GM21619 (cell line): ENCODE data around the gene CCSER2.
"Not testable (repeated sequence)": the region's sequence is repeated elsewhere in the genome, so short reads cannot be mapped to it uniquely, and the experiment has no call there.

Experiments
- ATAC-seq: cut with Tn5 transposase; IDR thresholded peaks from one replicate; pipeline ENCODE4 v1.9.1; 2021; ENCODE audit not compliant: unreplicated experiment

Gene CCSER2

GRCh38 chr10:84511709-84512285, 183.4 kb downstream of the CCSER2 start:
- no peak for ATAC-seq

GRCh38 chr10:84517554-84517953, 189.2 kb downstream of the CCSER2 start:
- ATAC-seq = no peak

- ATAC-seq = no peak
Observed at GRCh38 chr10:84519235-84519634, 190.8 kb downstream of the CCSER2 start.

GRCh38 chr10:84521013-84521412, 192.6 kb downstream of the CCSER2 start:
- no peak for ATAC-seq

DNA sequence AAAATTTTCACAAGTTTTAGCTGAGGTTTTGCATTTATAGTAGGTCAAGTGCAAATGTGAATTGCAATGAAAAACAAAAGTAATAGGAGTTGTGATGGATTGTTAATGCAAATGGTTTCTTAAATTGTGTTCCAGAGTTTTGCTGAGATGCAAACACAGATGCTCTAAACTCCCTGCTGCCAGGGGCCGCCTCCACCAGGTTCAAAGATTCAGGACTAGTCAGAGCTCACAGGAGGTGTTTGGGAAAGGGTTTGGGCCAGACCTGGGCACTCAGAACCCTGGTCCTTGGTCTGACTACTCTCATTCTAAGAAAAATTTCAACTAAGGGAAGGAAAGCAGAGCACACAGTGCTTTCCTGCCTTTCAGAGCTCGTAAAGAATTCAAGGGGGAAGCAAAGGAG, 193.1 kb downstream of the CCSER2 start:
- ATAC-seq = no peak

- no peak for ATAC-seq
Observed at GRCh38 chr10:84522612-84523462, 194.4 kb downstream of the CCSER2 start.

DNA sequence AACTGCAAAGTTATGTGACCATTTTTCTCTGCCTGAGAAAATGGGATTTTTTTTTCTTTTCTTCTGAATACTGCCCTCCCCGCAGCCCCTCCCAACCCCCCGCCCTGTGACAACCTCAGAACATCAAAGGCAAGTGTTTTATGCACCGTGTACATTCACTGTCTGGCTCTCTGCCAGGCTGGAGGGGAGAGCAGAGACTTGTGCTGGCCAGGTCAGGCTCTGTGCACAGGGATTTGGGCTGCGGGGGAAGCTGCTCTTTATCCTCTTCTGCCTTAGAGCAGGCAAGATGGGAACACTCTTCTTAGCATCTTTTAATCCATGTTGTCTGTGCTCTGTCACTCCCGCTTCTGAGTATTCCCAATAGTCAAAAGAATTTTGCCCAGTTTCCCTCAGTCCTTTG, 195.1 kb downstream of the CCSER2 start:
- no peak for ATAC-seq

GRCh38 chr10:84524435-84524834, 196.0 kb downstream of the CCSER2 start:
- no peak for ATAC-seq

- no peak for ATAC-seq
Observed at GRCh38 chr10:84525120-84525806, 196.9 kb downstream of the CCSER2 start.

GRCh38 chr10:84525807-84526182, 197.4 kb downstream of the CCSER2 start:
- ATAC-seq = not testable (repeated sequence)

DNA sequence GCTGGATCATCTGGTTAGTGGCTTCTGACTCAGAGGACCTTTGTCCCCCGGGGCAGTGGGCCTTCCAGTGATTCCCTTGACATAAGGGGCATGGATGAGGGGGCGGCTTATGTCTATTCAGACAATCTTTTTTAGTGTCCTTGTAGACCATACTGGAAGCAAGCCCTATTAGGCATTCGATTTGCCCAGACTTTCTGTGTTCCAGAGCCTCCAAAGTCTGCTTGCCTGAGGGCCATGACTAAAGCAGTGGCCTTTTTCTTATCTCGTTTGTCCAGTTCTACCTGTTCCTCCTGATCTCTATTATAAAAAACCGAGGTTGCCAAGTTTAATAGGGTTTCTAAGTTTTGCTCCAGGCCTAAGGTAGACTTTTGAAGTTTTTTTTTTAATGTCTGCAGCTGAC, 199.0 kb downstream of the CCSER2 start:
- ATAC-seq = not testable (repeated sequence)

DNA sequence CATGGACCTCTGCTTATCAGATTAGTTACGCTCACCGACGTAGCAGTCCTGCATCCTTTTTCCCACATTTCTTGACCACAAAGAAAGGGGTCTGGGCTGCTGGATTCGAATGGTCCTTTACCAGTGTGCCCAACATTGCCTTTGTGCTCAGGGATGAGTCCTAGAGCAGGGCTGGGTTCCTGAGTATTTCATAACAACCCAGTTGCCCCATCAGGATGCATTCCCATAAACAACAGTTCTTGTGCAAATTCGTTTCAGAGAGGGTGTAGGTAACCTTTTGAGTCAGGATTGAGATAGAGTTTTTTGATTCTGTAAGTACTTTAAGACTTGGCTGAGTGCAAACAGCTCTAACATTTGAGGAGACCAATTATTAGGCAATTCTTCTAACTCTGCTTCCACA, 200.1 kb downstream of the CCSER2 start:
- not testable (repeated sequence) for ATAC-seq

DNA sequence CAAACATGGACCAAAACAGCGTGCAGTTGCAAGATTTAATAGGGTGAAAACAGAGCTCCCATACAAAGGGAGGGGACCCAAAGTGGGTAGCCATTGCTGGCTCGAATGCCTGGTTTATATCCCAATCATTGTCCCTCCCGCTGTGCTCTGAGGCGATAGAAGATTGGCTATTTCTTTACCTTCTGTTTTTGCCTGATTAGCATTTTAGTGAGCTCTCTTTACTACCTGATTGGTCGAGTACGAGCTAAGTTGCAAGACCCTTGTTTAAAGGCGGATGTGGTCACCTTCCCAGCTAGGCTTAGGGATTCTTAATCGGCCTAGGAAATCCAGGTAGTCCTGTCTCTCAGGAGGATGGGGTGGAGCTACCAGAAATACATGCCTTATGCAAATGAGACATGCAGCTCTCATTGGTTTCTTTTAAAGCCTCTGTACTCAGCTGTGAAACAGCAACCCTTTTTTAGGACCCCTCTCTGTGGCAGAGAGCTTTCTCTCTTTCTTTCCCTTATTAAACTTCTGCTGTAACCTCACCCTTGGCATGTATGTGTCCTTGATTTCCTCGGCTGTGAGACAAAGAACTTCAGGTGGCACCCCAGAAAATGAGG, 202.4 kb downstream of the CCSER2 start:
- no peak for ATAC-seq

DNA sequence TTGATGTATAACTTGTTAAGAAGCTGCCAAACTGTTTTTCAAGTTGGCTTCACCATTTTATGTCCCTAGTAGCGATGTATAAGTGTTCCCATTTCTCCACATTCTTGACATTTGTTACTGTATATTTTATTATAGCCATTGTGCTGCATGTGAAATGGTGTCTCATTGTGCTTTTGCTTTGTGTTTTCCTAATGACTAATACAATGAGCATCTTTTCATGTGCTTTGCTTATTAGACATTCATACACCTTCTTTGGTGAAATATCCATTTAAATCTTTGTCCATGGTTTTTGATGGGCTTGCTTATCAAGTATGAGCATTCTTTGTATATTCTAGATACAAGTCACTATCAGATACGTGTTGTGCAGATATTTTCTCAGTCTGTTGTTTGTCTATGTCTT, 203.0 kb downstream of the CCSER2 start:
- no peak for ATAC-seq

GRCh38 chr10:84534168-84534567, 205.8 kb downstream of the CCSER2 start:
- ATAC-seq = no peak

DNA sequence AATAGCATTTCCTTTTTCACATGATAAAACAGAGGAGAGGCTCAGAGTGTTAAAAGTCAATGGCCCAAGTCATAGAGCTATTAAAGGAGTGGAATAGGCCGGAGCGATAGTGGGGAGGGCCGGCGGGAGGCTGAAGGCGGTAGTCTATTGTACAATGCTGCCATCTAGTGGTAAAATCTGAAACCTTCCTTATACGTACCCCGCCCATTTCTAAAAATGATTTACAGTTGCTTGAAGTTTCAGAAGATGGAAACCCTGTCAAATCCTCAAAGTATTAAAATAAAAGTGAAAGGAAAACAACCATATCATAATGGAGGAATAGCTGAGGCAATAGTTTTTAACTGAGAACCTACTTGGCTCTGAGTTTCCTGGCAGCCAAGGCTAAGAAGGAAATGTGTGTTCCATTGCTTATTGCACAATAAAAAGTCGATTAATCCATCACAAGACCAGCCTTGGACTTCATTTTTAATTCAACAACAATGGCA, 209.1 kb downstream of the CCSER2 start:
- peak; percentile 65 for ATAC-seq

DNA sequence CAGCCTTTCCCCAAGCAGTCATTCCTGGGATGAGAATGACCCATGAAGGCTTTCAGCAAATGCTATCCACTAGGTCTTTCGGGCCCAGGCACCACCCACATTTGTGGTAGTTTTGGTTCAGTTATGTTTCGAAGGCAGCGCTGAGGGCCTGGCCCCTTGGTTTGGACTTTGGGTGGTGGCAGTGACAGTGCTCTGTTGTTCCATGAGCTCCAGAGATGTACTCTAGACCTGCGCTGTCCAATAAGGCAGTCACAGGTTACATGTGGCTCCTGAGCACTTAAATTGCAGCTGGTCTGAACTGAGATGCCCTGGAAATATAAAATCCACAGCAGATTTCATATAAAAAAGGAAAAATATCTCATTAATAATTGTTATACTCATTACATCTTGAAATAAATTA, 209.6 kb downstream of the CCSER2 start:
- ATAC-seq = no peak

GRCh38 chr10:84539216-84539615, 210.8 kb downstream of the CCSER2 start:
- no peak for ATAC-seq

- peak; percentile 10 for ATAC-seq
Observed at GRCh38 chr10:84540022-84540616, 211.7 kb downstream of the CCSER2 start.

GRCh38 chr10:84540617-84541288, 212.4 kb downstream of the CCSER2 start:
- ATAC-seq = peak; percentile 82

GRCh38 chr10:84541289-84541637, 212.9 kb downstream of the CCSER2 start:
- ATAC-seq = no peak
